HG03575 (cell line): ENCODE measurements around the gene RTL1.

Source experiments
- ATAC-seq: cut with Tn5 transposase; IDR thresholded peaks from one replicate; pipeline ENCODE4 v1.9.1; 2021; ENCODE audit not compliant: unreplicated experiment, insufficient number of reproducible peaks, low FRiP score; ENCODE audit errors: extremely low read depth

Gene RTL1

GRCh38 chr14:100871234-100872186 is 32.0 kb downstream of the RTL1 start:
- ATAC-seq = no peak

GRCh38 chr14:100868621-100869370 is 34.7 kb downstream of the RTL1 start:
- no peak for ATAC-seq

- no peak for ATAC-seq
Observed at GRCh38 chr14:100867631-100868315, 35.7 kb downstream of the RTL1 start.

- ATAC-seq = no peak
Observed at GRCh38 chr14:100866666-100867630, 36.6 kb downstream of the RTL1 start.

- ATAC-seq = no peak
Observed at GRCh38 chr14:100865682-100866591, 37.6 kb downstream of the RTL1 start.

- no peak for ATAC-seq
Observed at GRCh38 chr14:100864960-100865681, 38.4 kb downstream of the RTL1 start.

- ATAC-seq = no peak
Observed at GRCh38 chr14:100864206-100864605, 39.3 kb downstream of the RTL1 start.

- no peak for ATAC-seq
Observed at GRCh38 chr14:100862793-100863192, 40.7 kb downstream of the RTL1 start.

- ATAC-seq = no peak
Observed at GRCh38 chr14:100862277-100862676, 41.2 kb downstream of the RTL1 start.

- no peak for ATAC-seq
Observed at GRCh38 chr14:100861937-100862247, 41.6 kb downstream of the RTL1 start.

GRCh38 chr14:100861188-100861936 is 42.2 kb downstream of the RTL1 start:
- no peak for ATAC-seq

- ATAC-seq = no peak
Observed at GRCh38 chr14:100860556-100861187, 42.9 kb downstream of the RTL1 start.

- ATAC-seq = no peak
Observed at GRCh38 chr14:100859781-100860180, 43.7 kb downstream of the RTL1 start.

GRCh38 chr14:100858838-100859220 is 44.7 kb downstream of the RTL1 start:
- no peak for ATAC-seq

GRCh38 chr14:100857923-100858837 is 45.3 kb downstream of the RTL1 start:
- no peak for ATAC-seq
